Measurements from ENCODE around the gene GPR155.
A peak's percentile ranks its signal among the peaks of the same experiment; 100 is the strongest.
"Not testable (repeated sequence)": the region's sequence is repeated elsewhere in the genome, so short reads cannot be mapped to it uniquely, and the experiment has no call there.

Gene GPR155

GRCh38 chr2:174438146-174438886, 48.5 kb downstream of the GPR155 start:
- DNase-seq = no peak

- no peak for DNase-seq
These were observed 50.5 kb downstream of the GPR155 start for GRCh38 chr2:174436351-174436750.

- no peak for DNase-seq
These were observed 54.9 kb downstream of the GPR155 start for GRCh38 chr2:174431902-174432301.

GRCh38 chr2:174430066-174430465, 56.8 kb downstream of the GPR155 start:
- no peak for DNase-seq

GRCh38 chr2:174428214-174428613, 58.6 kb downstream of the GPR155 start:
- no peak for DNase-seq

GRCh38 chr2:174412256-174412655, 74.6 kb downstream of the GPR155 start:
- no peak for DNase-seq

GRCh38 chr2:174410039-174410438, 76.8 kb downstream of the GPR155 start:
- DNase-seq = not testable (repeated sequence)

GRCh38 chr2:174403628-174404027, 83.2 kb downstream of the GPR155 start:
- DNase-seq = no peak

GRCh38 chr2:174400853-174401252, 86.0 kb downstream of the GPR155 start:
- no peak for DNase-seq

GRCh38 chr2:174399171-174399570, 87.7 kb downstream of the GPR155 start:
- DNase-seq = peak; percentile 18

- DNase-seq = no peak
These were observed 89.1 kb downstream of the GPR155 start for GRCh38 chr2:174397773-174398172.

- DNase-seq = peak; percentile 34
These were observed 90.7 kb downstream of the GPR155 start for GRCh38 chr2:174395969-174396630.

- DNase-seq = peak; percentile 74
These were observed 91.4 kb downstream of the GPR155 start, which contains the start of gene SCRN3 for GRCh38 chr2:174395284-174395968. SCRN3 (plus strand) TSS chr2:174395730; CDS start chr2:174398284, 2,554 bp downstream.

- DNase-seq = no peak
These were observed 94.1 kb downstream of the GPR155 start for GRCh38 chr2:174392706-174393105.

- not testable (repeated sequence) for DNase-seq
These were observed 96.5 kb downstream of the GPR155 start for GRCh38 chr2:174390303-174390702.

- no peak for DNase-seq
These were observed 97.3 kb downstream of the GPR155 start for GRCh38 chr2:174389542-174389941.

GRCh38 chr2:174388706-174389105, 98.1 kb downstream of the GPR155 start:
- not testable (repeated sequence) for DNase-seq

GRCh38 chr2:174385201-174385600, 101.6 kb downstream of the GPR155 start:
- DNase-seq = no peak

GRCh38 chr2:174383796-174384195, 103.0 kb downstream of the GPR155 start:
- DNase-seq = no peak

All from EL (cell line).